ENCODE measurements around the gene LRRC14B. TPM values are rescaled to one million over a fixed set of nuclear protein-coding genes. Genes with fewer than 3 reads are reported as not detected.
"Not testable (repeated sequence)": the region's sequence is repeated elsewhere in the genome, so short reads cannot be mapped to it uniquely, and the experiment has no call there.

The LRRC14B gene
- total and polyA plus RNA-seq, 2 donors from 2014 or later, result not detected

GRCh38 chr5:164244-164643 is 27.1 kb upstream of the LRRC14B start:
- no peak for TF ChIP-seq CTCF (IDR thresholded peaks at IDR 0.05; ENCODE audit: borderline replicate concordance, extremely low read depth, insufficient read depth)
- no peak overlapping the region for H3K4me3 ChIP-seq (ENCODE audit: low read length in 3 of 3)
- FAIRE-seq, result no peak
- no peaks in the 10 kb centered on the region for H3K27me3 ChIP-seq (ENCODE audit: control insufficient read depth, insufficient read depth, low read length)
- no peaks in the 10 kb centered on the region for H3K9me3 ChIP-seq (ENCODE audit: control insufficient read depth in 2 of 3, insufficient read depth in 1 of 3, low read length in 3 of 3)
- H3K27ac ChIP-seq (ENCODE audit: low read depth in 2 of 2, low read length in 2 of 2), result no peak overlapping the region
- no peaks in the 10 kb centered on the region for H3K36me3 ChIP-seq (ENCODE audit: control insufficient read depth in 2 of 3, insufficient read depth in 3 of 3, low read length in 3 of 3)
- no peaks in the 10 kb centered on the region for H3K4me1 ChIP-seq (ENCODE audit: control insufficient read depth in 2 of 3, insufficient read depth in 2 of 3, low read depth in 1 of 3, low read length in 3 of 3)
- DNase-seq, result peak in 1 of 5 donors; percentile 33
- no peak overlapping the region for H3K9ac ChIP-seq (ENCODE audit: low read length in 3 of 3)
- intact Hi-C loops (cut with DNase I), result no loop called here

DNA sequence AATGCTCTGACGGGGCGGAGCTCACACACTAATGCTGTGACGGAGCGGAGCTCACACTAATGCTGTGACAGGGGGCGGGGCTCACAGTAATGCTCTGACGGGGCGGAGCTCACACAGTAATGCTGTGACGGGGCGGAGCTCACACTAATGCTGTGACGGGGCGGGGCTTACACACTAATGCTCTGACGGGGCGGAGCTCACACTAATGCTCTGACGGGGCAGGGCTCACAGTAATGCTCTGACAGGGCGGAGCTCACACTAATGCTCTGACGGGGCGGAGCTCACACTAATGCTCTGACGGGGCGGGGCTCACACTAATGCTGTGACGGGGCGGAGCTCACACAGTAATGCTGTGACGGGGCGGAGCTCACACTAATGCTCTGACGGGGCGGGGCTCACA is 26.5 kb upstream of the LRRC14B start:
- FAIRE-seq, result not testable (repeated sequence)

GRCh38 chr5:166441-167372 is 24.6 kb upstream of the LRRC14B start:
- no peak for FAIRE-seq
- no peak for TF ChIP-seq CTCF (IDR thresholded peaks at IDR 0.05; ENCODE audit: borderline replicate concordance, extremely low read depth, insufficient read depth)
- intact Hi-C loops (cut with DNase I), result no loop called here
- H3K4me1 ChIP-seq (ENCODE audit: control insufficient read depth in 2 of 3, insufficient read depth in 2 of 3, low read depth in 1 of 3, low read length in 3 of 3), result no peaks in the 10 kb centered on the region
- H3K27ac ChIP-seq (ENCODE audit: low read depth in 2 of 2, low read length in 2 of 2), result no peak overlapping the region
- H3K9ac ChIP-seq (ENCODE audit: low read length in 3 of 3), result no peak overlapping the region
- no peak overlapping the region for H3K4me3 ChIP-seq (ENCODE audit: low read length in 3 of 3)
- no peaks in the 10 kb centered on the region for H3K9me3 ChIP-seq (ENCODE audit: control insufficient read depth in 2 of 3, insufficient read depth in 1 of 3, low read length in 3 of 3)
- no peaks in the 10 kb centered on the region for H3K27me3 ChIP-seq (ENCODE audit: control insufficient read depth, insufficient read depth, low read length)
- DNase-seq, result peak in 1 of 5 donors; percentile 28
- H3K36me3 ChIP-seq (ENCODE audit: control insufficient read depth in 2 of 3, insufficient read depth in 3 of 3, low read length in 3 of 3), result no peaks in the 10 kb centered on the region

More for the DNA sequence above, 26.5 kb upstream of the LRRC14B start:
- H3K4me3 ChIP-seq (ENCODE audit: low read length in 3 of 3); intact Hi-C loops (cut with DNase I); H3K36me3 ChIP-seq (ENCODE audit: control insufficient read depth in 2 of 3, insufficient read depth in 3 of 3, low read length in 3 of 3); H3K27ac ChIP-seq (ENCODE audit: low read depth in 2 of 2, low read length in 2 of 2); H3K9me3 ChIP-seq (ENCODE audit: control insufficient read depth in 2 of 3, insufficient read depth in 1 of 3, low read length in 3 of 3); H3K9ac ChIP-seq (ENCODE audit: low read length in 3 of 3); H3K27me3 ChIP-seq (ENCODE audit: control insufficient read depth, insufficient read depth, low read length); DNase-seq; H3K4me1 ChIP-seq (ENCODE audit: control insufficient read depth in 2 of 3, insufficient read depth in 2 of 3, low read depth in 1 of 3, low read length in 3 of 3): not testable (repeated sequence)

DNA sequence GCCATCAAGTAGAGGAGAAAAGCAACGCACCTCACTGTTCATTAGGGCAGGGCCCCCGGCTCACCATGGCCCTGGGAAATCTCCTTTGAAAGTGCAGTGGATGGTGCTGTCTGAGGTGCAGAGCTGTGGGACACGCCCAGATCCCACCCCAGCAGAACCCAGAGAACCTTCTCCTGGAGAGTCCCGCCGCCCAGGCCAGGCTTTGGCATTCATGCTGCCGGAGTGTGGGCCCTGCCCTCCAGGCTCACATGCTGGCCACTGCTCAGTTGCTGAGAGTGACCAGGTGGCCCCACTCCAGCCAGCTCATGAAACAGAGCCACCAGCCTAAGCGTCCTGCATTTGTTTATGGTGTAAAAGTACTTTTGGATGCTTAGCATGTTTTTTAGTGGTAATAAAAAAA is 23.8 kb upstream of the LRRC14B start:
- DNase-seq (peak in 1 of 5 donors; percentile 35), FAIRE-seq (no peak)
- Histone ChIP-seq H3K4me3 (ENCODE audit: low read length in 3 of 3) (no peak overlapping the region), H3K36me3 (ENCODE audit: control insufficient read depth in 2 of 3, insufficient read depth in 3 of 3, low read length in 3 of 3) (no peaks in the 10 kb centered on the region), H3K9ac (ENCODE audit: low read length in 3 of 3) (no peak overlapping the region), H3K4me1 (ENCODE audit: control insufficient read depth in 2 of 3, insufficient read depth in 2 of 3, low read depth in 1 of 3, low read length in 3 of 3) (no peaks in the 10 kb centered on the region), H3K27ac (ENCODE audit: low read depth in 2 of 2, low read length in 2 of 2) (no peak overlapping the region), H3K27me3 (ENCODE audit: control insufficient read depth, insufficient read depth, low read length) (no peaks in the 10 kb centered on the region), H3K9me3 (ENCODE audit: control insufficient read depth in 2 of 3, insufficient read depth in 1 of 3, low read length in 3 of 3) (no peaks in the 10 kb centered on the region)
- TF ChIP-seq CTCF (IDR thresholded peaks at IDR 0.05; ENCODE audit: borderline replicate concordance, extremely low read depth, insufficient read depth), result no peak
- intact Hi-C loops (cut with DNase I), result no loop called here

Data from kidney (tissue), 14 donors.